H1 (cell line): ENCODE data around the gene NAV2. TPM values are rescaled to one million over a fixed set of nuclear protein-coding genes. Genes with fewer than 3 reads are reported as not detected.

ENCODE experiments used
- BACH1 ChIP-seq: IDR thresholded peaks from 2 replicates; pipeline ENCODE4 v1.6.1; 2012; ENCODE audit warnings: low read length, improper control_type of control experiment
- CHD2 ChIP-seq: IDR thresholded peaks from 2 replicates; pipeline ENCODE4 v1.6.1; 2012; ENCODE audit warnings: low read length, improper control_type of control experiment
- CTBP2 ChIP-seq: IDR thresholded peaks from 2 replicates; pipeline ENCODE4 v1.7.0; 2011; ENCODE audit warnings: borderline replicate concordance, mild to moderate bottlenecking, moderate library complexity, mixed read lengths, low read length; ENCODE audit not compliant: insufficient read depth, insufficient read length
- EP300 ChIP-seq, 2 experiments: IDR thresholded peaks; 1 replicate in 1 of 2; 2 replicates in 1 of 2; pipeline ENCODE4 v1.6.1; 2011 to 2012; ENCODE audit warnings: low read depth in 2 of 2, low read length in 2 of 2, mild to moderate bottlenecking in 2 of 2, borderline replicate concordance in 1 of 2, inconsistent platforms in 1 of 2, moderate library complexity in 1 of 2
- SIRT6 ChIP-seq: IDR thresholded peaks from one replicate; pipeline ENCODE4 v1.7.1; 2012; ENCODE audit warnings: low read length, inconsistent platforms
- polyA plus RNA-seq, 7 experiments: library from polyadenylated mRNA; depleted of rRNA in 3 of 7; stranded (reverse) in 5 of 7; unstranded in 2 of 7; fragments of >200 nt in 5 of 7; fragments of 200-250 nt in 2 of 7; gene quantifications; 1 replicate in 5 of 7; 2 replicates in 1 of 7; 4 replicates in 1 of 7; pipeline versions ENCODE4 v1.2.1 to v1.2.3, GENCODE V29; 2011 to 2013; ENCODE audit warnings: missing spikeins in 2 of 7, mixed read lengths in 2 of 7
- total RNA-seq: library from RNA; stranded (reverse); fragmentation: NEBNext Ultra II Directional; extraction: Animal tissue kit (Norgen Biotek cat#: 25700); gene quantifications from 2 replicates; pipeline ENCODE4 v1.2.1, GENCODE V29; 2021
- TF ChIP-seq, protein P1 (sequence below): IDR thresholded peaks from 2 replicates; pipeline ENCODE4 v1.6.1; 2012; ENCODE audit warnings: inconsistent platforms
- TF ChIP-seq, protein P2 (sequence below): IDR thresholded peaks from 2 replicates; pipeline ENCODE4 v1.6.1; 2011; ENCODE audit warnings: low read depth, mild to moderate bottlenecking, low read length; ENCODE audit not compliant: insufficient read depth

NAV2 gene
- total and polyA plus RNA-seq, 2 of the 8 experiments (the other 6 are each of a cell fraction or from before 2014, with no cell fraction given) = 35.6 to 73.6 TPM

DNA sequence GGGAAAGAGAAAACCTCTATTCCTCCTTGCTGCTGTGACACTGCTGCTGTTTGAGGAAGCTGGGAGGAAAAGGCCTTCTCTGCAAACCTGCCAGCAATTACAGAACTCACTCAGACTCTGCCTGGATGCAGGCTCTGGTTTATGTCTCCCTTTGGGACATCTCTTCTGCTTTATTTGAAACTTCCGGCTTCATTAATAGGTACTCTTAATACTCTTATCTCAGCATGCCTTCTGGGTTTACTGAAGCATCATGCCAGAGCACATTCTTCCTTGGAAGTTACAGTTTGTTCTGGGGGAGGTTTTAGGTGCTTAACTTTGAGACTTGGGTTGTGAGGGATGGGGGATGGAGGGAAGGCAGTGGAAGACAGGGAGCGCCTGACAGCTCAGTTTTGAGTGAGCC, 79.9 kb downstream of the NAV2 start (continued):
- TF ChIP-seq, protein P1, sequence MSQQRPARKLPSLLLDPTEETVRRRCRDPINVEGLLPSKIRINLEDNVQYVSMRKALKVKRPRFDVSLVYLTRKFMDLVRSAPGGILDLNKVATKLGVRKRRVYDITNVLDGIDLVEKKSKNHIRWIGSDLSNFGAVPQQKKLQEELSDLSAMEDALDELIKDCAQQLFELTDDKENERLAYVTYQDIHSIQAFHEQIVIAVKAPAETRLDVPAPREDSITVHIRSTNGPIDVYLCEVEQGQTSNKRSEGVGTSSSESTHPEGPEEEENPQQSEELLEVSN = no peak
- TF ChIP-seq BACH1 (no peak), SIRT6 (no peak), CTBP2 (no peak), CHD2 (no peak), EP300 (IDR thresholded peaks at IDR 0.05; ENCODE audit: borderline replicate concordance in 1 of 2, low read depth in 2 of 2, low read length in 2 of 2) (no peak)
- TF ChIP-seq, protein P2, sequence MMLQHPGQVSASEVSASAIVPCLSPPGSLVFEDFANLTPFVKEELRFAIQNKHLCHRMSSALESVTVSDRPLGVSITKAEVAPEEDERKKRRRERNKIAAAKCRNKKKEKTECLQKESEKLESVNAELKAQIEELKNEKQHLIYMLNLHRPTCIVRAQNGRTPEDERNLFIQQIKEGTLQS = no peak
